ENCODE results near the gene NLRP9.

- TF ChIP-seq POLR2A (IDR thresholded peaks at IDR 0.05): no peak
- no peak for TF ChIP-seq CTCF (IDR thresholded peaks at IDR 0.05)
These were observed 60.0 kb downstream of the NLRP9 start for GRCh38 chr19:55678121-55678671.

Measured in suprapubic skin (tissue), 3 donors.